GM13976 (cell line): ENCODE results near the gene VKORC1.

Source experiments
- DNase-seq: peaks from one replicate; pipeline ENCODE4 v3.0.0; 2012; ENCODE audit warnings: low spot score
- in situ Hi-C: fragments of 300-500 bp; cut with MboI; formaldehyde crosslinking; loops from one replicate; pipeline ENCODE4 v1.12.0; 2022; ENCODE audit warnings: low sequenced_read_pairs, mixed read lengths, inconsistent platforms; ENCODE audit not compliant: unreplicated experiment
- TF ChIP-seq, protein P1 (sequence below): IDR thresholded peaks from 2 replicates; pipeline ENCODE4 v1.5.1; 2012; ENCODE audit warnings: borderline replicate concordance, mild to moderate bottlenecking; ENCODE audit not compliant: insufficient read depth; ENCODE audit errors: extremely low read depth, missing control alignments, control extremely low read depth

The VKORC1 gene

GRCh38 chr16:31133046-31133501 is 38.5 kb upstream of the VKORC1 start:
- in situ Hi-C loops: no loop called here
- TF ChIP-seq, protein P1, sequence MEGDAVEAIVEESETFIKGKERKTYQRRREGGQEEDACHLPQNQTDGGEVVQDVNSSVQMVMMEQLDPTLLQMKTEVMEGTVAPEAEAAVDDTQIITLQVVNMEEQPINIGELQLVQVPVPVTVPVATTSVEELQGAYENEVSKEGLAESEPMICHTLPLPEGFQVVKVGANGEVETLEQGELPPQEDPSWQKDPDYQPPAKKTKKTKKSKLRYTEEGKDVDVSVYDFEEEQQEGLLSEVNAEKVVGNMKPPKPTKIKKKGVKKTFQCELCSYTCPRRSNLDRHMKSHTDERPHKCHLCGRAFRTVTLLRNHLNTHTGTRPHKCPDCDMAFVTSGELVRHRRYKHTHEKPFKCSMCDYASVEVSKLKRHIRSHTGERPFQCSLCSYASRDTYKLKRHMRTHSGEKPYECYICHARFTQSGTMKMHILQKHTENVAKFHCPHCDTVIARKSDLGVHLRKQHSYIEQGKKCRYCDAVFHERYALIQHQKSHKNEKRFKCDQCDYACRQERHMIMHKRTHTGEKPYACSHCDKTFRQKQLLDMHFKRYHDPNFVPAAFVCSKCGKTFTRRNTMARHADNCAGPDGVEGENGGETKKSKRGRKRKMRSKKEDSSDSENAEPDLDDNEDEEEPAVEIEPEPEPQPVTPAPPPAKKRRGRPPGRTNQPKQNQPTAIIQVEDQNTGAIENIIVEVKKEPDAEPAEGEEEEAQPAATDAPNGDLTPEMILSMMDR: no peak
- DNase-seq: no peak

DNA sequence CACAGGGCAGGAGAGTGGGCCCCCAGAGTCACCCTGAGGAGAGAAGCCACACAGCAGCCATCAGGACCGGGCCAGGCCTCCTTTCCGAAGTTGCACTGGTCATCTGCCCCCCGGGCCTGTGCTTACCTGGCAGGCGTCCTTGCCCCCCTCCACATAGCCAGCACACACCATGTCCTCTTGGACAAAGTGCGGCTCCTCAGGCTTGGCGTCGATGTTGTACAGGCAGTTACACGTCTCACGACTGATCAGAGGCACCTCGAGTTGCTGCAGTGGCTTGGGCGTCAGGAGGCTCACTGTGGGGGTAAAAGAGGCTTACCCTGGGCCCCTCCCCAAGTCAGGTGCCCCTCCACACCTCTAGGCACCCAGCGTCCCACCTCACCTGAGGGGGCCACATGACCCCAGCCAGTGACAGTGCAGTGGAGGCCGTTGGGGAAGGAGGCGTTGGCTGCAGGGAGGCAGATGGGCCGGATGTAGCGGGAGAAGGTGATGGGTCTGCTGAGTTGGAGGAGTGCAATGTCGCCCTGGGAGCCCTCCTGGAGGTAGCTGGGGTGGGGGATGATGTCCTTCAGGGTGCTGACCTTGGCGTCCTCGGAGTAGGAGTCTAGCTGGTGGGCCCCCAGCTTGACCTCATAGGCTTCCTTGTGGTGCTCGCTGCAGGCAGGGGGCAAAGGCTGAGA is 37.8 kb upstream of the VKORC1 start:
- TF ChIP-seq, protein P1: no peak
- DNase-seq: no peak
- in situ Hi-C loops: no loop called here

- no peak for DNase-seq
- TF ChIP-seq, protein P1: no peak
- in situ Hi-C loops: no loop called here
Measured at GRCh38 chr16:31131841-31132271, 37.3 kb upstream of the VKORC1 start.

DNA sequence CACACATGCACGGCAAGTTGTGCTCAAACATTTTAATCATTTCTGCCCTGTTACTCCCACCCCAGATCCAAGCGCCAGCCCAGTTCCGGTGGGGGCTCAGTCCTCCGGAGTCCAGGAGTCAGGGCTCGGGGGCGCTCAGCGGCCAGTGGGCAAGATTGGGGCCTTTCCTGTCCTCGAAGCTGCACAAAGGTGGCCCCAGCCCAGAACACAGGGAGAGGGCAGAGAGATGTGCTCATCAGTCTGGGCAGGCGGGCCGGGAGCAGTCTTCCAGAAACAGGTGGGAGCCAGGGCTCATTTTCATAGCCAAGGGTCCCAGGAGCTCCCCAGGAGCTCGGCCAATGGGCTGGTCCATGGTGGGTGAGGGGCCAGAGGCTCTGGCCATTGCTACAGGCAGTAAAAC is 36.8 kb upstream of the VKORC1 start:
- DNase-seq: no peak
- in situ Hi-C loops: no loop called here
- TF ChIP-seq, protein P1: no peak

DNA sequence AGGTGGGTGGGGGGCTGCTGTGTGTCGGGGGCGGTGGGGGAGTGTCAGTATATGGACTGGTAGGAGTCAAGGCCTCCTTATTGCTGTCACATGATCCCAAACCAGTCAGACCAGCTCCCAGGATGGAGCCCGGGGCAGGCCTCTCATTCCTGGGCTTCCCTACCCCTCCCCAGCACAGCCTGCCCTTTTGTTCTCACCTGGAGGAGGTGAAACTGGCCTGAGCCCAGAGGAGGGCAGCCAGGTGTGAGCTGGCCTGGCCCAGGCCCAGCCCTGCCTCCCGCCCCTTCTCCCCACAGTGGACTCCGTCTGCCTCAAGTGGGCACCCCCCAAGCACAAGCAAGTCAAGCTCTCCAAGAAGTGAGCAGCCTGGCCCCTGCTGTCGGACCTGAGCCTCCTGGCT is 36.3 kb upstream of the VKORC1 start:
- no peak for DNase-seq
- in situ Hi-C loops: no loop called here

GRCh38 chr16:31130336-31130891 is 35.8 kb upstream of the VKORC1 start:
- no peak for DNase-seq
- in situ Hi-C loops: no loop called here
- TF ChIP-seq, protein P1: no peak

More for the DNA sequence above, 36.3 kb upstream of the VKORC1 start:
- TF ChIP-seq, protein P1: no peak
